MM.1S (cell line): ENCODE data around the gene EFCAB14.

Source experiments
- DNase-seq: peaks from one replicate; pipeline ENCODE4 v3.0.0-alpha.2; 2015
- H2AFZ ChIP-seq: fragments of 300-600 bp; sonication (generic); 2 replicates; pipeline ENCODE4 v1.6.0; 2016; ENCODE audit warnings: antibody characterized with exemption, low read length
- H3F3A ChIP-seq: fragments of 300-600 bp; sonication (generic); 2 replicates; pipeline ENCODE4 v1.6.1; 2016; ENCODE audit warnings: mild to moderate bottlenecking, antibody characterized with exemption, low read length, moderate library complexity, mixed read lengths; ENCODE audit not compliant: insufficient read depth
- H3K27ac ChIP-seq: fragments of 300-600 bp; sonication (generic); 2 replicates; pipeline ENCODE4 v1.5.1; 2016; ENCODE audit warnings: mild to moderate bottlenecking, low read length
- H3K27me3 ChIP-seq: fragments of 300-600 bp; sonication (generic); replicated peaks from 2 replicates; pipeline ENCODE4 v1.6.0; 2016; ENCODE audit warnings: low read length; ENCODE audit not compliant: insufficient read depth
- H3K36me3 ChIP-seq: fragments of 300-600 bp; sonication (generic); replicated peaks from 2 replicates; pipeline ENCODE4 v1.6.1; 2016; ENCODE audit warnings: mild to moderate bottlenecking, low read length, mixed read lengths; ENCODE audit not compliant: insufficient read depth
- H3K4me1 ChIP-seq: fragments of 300-600 bp; sonication (generic); 2 replicates; pipeline ENCODE4 v1.6.1; 2016; ENCODE audit warnings: low read length, mixed read lengths
- H3K4me2 ChIP-seq: fragments of 300-600 bp; sonication (generic); 2 replicates; pipeline ENCODE4 v1.6.0; 2016; ENCODE audit warnings: low read depth, low read length
- H3K4me3 ChIP-seq: fragments of 300-600 bp; sonication (generic); 2 replicates; pipeline ENCODE4 v1.5.1; 2016; ENCODE audit warnings: low read length, mixed read lengths
- H3K79me2 ChIP-seq: fragments of 300-600 bp; sonication (generic); 2 replicates; pipeline ENCODE4 v1.6.1; 2016; ENCODE audit warnings: mixed run types, low read length, mixed read lengths
- H3K9ac ChIP-seq: fragments of 300-600 bp; sonication (generic); 2 replicates; pipeline ENCODE4 v1.6.1; 2016; ENCODE audit warnings: low read length, mixed read lengths
- H3K9me2 ChIP-seq: fragments of 300-600 bp; sonication (generic); replicated peaks from 2 replicates; pipeline ENCODE4 v1.6.1; 2016; ENCODE audit warnings: mild to moderate bottlenecking, low read length, mixed read lengths; ENCODE audit not compliant: insufficient read depth
- H3K9me3 ChIP-seq: fragments of 300-600 bp; sonication (generic); replicated peaks from 2 replicates; pipeline ENCODE4 v1.6.1; 2016; ENCODE audit warnings: mild to moderate bottlenecking, low read length, mixed read lengths; ENCODE audit not compliant: insufficient read depth
- H4K20me1 ChIP-seq: fragments of 300-600 bp; sonication (generic); 2 replicates; pipeline ENCODE4 v1.6.1; 2016; ENCODE audit warnings: mild to moderate bottlenecking, low read length, moderate library complexity, mixed read lengths; ENCODE audit not compliant: insufficient read depth
- CTCF ChIP-seq: fragments of 300-600 bp; sonication (generic); IDR thresholded peaks from 2 replicates; pipeline ENCODE4 v1.5.1; 2016; ENCODE audit warnings: antibody characterized with exemption, low read length, mixed read lengths
- EZH2 ChIP-seq: fragments of 300-600 bp; sonication (generic); optimal IDR thresholded peaks from 2 replicates; pipeline ENCODE3; 2017; ENCODE audit warnings: low read depth, mild to moderate bottlenecking, antibody characterized with exemption, low read length, mixed read lengths
- EZH2phosphoT487 ChIP-seq: fragments of 300-600 bp; sonication (generic); IDR thresholded peaks from 2 replicates; pipeline ENCODE4 v1.6.1; 2018; ENCODE audit warnings: antibody characterized with exemption, low read length

The EFCAB14 gene

DNA sequence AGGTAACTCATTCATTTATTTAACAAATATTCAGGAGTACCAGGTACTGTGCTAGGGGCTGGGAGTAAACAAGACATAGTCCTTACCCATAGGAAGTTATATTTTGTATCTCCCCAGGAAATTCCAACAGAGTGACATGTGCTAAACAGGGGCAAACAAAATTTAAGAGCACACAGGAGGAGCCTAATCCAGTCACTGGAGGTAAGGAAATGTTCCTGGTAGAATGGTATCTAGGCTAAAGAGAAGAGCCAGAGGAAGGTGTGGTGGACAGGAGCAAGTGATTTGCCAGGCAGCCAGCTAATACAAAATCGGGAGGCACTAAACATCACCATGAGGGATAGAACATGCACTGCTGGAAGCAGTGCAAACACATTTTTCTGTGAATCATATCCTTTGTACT is 36.9 kb downstream of the EFCAB14 start:
- no peak overlapping the region for H3K9ac ChIP-seq
- H3K9me3 ChIP-seq = no peaks in the 10 kb centered on the region
- no peak overlapping the region for H2AFZ ChIP-seq
- no peaks in the 10 kb centered on the region for H4K20me1 ChIP-seq
- no peak overlapping the region for H3K4me2 ChIP-seq
- H3K4me3 ChIP-seq = no peak overlapping the region
- H3K27me3 ChIP-seq = no peaks in the 10 kb centered on the region
- H3K9me2 ChIP-seq = no peaks in the 10 kb centered on the region
- peaks cover 11% of the 10 kb centered on the region for H3K36me3 ChIP-seq
- no peak overlapping the region for H3K27ac ChIP-seq
- H3F3A ChIP-seq = no peaks in the 10 kb centered on the region
- H3K4me1 ChIP-seq = peaks cover 2% of the 10 kb centered on the region; the same call in 1 of the 2 replicates
- H3K79me2 ChIP-seq = no peaks in the 10 kb centered on the region
- no peak for DNase-seq
- TF ChIP-seq CTCF (no peak), EZH2phosphoT487 (no peak), EZH2 (no peak)

DNA sequence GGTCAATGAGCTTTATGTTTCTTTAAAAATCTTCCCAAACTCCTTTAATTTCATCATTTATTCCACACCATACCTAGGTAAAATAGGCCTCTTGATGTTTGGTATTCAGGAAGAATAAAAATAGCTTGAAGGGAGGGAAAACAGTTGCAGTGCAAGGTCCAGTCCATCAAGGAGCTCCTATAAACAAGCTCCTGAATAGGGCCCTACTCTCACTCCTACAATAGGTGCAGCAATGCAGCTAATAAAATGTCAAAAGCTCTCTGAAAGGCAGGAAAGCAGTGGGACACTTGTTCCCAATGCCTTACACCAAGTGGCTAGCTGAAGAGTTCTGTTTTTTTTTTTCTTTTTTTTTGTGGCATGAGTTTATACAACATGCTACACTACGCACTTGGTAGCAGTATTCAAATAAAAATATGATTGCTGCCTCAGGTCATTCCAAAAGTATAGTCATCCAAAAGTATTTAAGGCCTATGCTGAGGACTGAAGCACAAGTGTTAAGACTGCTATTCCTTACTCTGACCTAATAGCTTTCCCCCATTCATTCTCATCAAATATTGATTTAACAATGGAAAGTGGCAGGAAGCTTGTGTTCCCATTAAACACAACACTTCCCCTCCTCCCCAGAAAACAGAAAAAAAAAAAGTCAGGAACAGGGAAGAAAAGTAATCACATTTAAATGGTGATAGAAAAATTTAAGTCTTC is 37.4 kb downstream of the EFCAB14 start:
- Histone ChIP-seq H3K4me3 (no peak overlapping the region), H3K27ac (no peak overlapping the region), H3K4me2 (no peak overlapping the region), H3K9me3 (no peaks in the 10 kb centered on the region), H3K79me2 (no peaks in the 10 kb centered on the region), H3K4me1 (peaks cover 7% of the 10 kb centered on the region), H3K36me3 (peaks cover 11% of the 10 kb centered on the region), H2AFZ (no peak overlapping the region), H3K9ac (no peak overlapping the region), H3K27me3 (no peaks in the 10 kb centered on the region), H3F3A (peaks cover 2% of the 10 kb centered on the region; the same call in 1 of the 2 replicates), H3K9me2 (no peaks in the 10 kb centered on the region), H4K20me1 (no peaks in the 10 kb centered on the region)
- TF ChIP-seq CTCF (no peak), EZH2 (no peak), EZH2phosphoT487 (no peak)
- no peak for DNase-seq

GRCh38 chr1:46679789-46680573 is 38.9 kb downstream of the EFCAB14 start:
- peaks cover 22% of the 10 kb centered on the region for H3K4me1 ChIP-seq
- H4K20me1 ChIP-seq = no peaks in the 10 kb centered on the region
- H2AFZ ChIP-seq = no peak overlapping the region
- H3K9me3 ChIP-seq = no peaks in the 10 kb centered on the region
- no peak overlapping the region for H3K9ac ChIP-seq
- peaks cover 12% of the 10 kb centered on the region; the same call in 1 of the 2 replicates for H3F3A ChIP-seq
- no peak overlapping the region for H3K4me3 ChIP-seq
- DNase-seq = no peak
- no peak overlapping the region for H3K27ac ChIP-seq
- H3K4me2 ChIP-seq = no peak overlapping the region
- H3K27me3 ChIP-seq = no peaks in the 10 kb centered on the region
- TF ChIP-seq EZH2phosphoT487 (no peak), EZH2 (no peak), CTCF (no peak)
- no peaks in the 10 kb centered on the region for H3K9me2 ChIP-seq
- no peaks in the 10 kb centered on the region for H3K79me2 ChIP-seq
- H3K36me3 ChIP-seq = peaks cover 7% of the 10 kb centered on the region
